ENCODE data around the gene CHAD. TPM values are rescaled to one million over a fixed set of nuclear protein-coding genes. Genes with fewer than 3 reads are reported as not detected.

Gene CHAD
- total and polyA plus RNA-seq, 2 of the 13 experiments (the other 11 are each of a cell fraction or from before 2014, with no cell fraction given): 1.4 TPM; not detected in 1

GRCh38 chr17:50425682-50426471, 42.8 kb downstream of the CHAD start, which contains the start of gene ACSF2 (continued):
- TF ChIP-seq SKIL (CRISPR knock-in tag; IDR thresholded peaks at IDR 0.05; ENCODE audit: borderline replicate concordance) (no peak), SIN3B (IDR thresholded peaks at IDR 0.05; ENCODE audit: low read length) (no peak), CENPBD1 (CRISPR knock-in tag; IDR thresholded peaks at IDR 0.05; ENCODE audit: borderline replicate concordance, low read depth) (no peak), ZNF709 (CRISPR knock-in tag; IDR thresholded peaks at IDR 0.05) (no peak), PAWR (CRISPR knock-in tag; IDR thresholded peaks at IDR 0.05; ENCODE audit: borderline replicate concordance) (no peak), DZIP1 (CRISPR knock-in tag; IDR thresholded peaks at IDR 0.05) (no peak), ZNF326 (CRISPR knock-in tag; IDR thresholded peaks at IDR 0.05; ENCODE audit: borderline replicate concordance) (no peak), HNF1B (CRISPR knock-in tag; IDR thresholded peaks at IDR 0.05) (0 out of 2 replicates have a peak, but pooled peaks have one; percentile 44), HDAC1 (CRISPR knock-in tag; IDR thresholded peaks at IDR 0.05) (peak; percentile 17; the same call in 1 of the 2 replicates), ZNF230 (CRISPR knock-in tag; IDR thresholded peaks at IDR 0.05) (no peak), ARNT2 (CRISPR knock-in tag; IDR thresholded peaks at IDR 0.05; ENCODE audit: low read depth) (no peak), DBP (CRISPR knock-in tag; IDR thresholded peaks at IDR 0.05; ENCODE audit: not compliant biosample characterization) (no peak), ZNF550 (CRISPR knock-in tag; IDR thresholded peaks at IDR 0.05; ENCODE audit: borderline replicate concordance) (no peak; the same call in 1 of the 2 replicates), ZNF383 (CRISPR knock-in tag; IDR thresholded peaks at IDR 0.05; ENCODE audit: borderline replicate concordance) (no peak), BCL3 (CRISPR knock-in tag; IDR thresholded peaks at IDR 0.05) (no peak), EEA1 (CRISPR knock-in tag; IDR thresholded peaks at IDR 0.05; ENCODE audit: borderline replicate concordance) (no peak), GABPA (IDR thresholded peaks at IDR 0.05; ENCODE audit: low read depth, low read length) (no peak), GABPA (CRISPR knock-in tag; IDR thresholded peaks at IDR 0.05; ENCODE audit: low read depth) (0 out of 2 replicates have a peak, but pooled peaks have one; percentile 8), ETV6 (CRISPR knock-in tag; conservative IDR thresholded peaks at IDR 0.05) (no peak), FOSL1 (CRISPR knock-in tag; IDR thresholded peaks at IDR 0.05; ENCODE audit: borderline replicate concordance) (no peak)
